Mammary epithelial cell (primary cell): ENCODE results near the gene RSAD2.

ENCODE experiments used
- EZH2 ChIP-seq: IDR thresholded peaks from 2 replicates; pipeline ENCODE4 v1.6.1; 2012; ENCODE audit warnings: low read length, inconsistent platforms, borderline replicate concordance
- TF ChIP-seq, protein P1 (sequence below), 2 donors: IDR thresholded peaks in 1 of 2; conservative IDR thresholded peaks in 1 of 2; 2 replicates each; pipeline ENCODE4 v1.5.1; 2011 to 2012; ENCODE audit warnings: inconsistent platforms in 2 of 2, low read length in 2 of 2, mild to moderate bottlenecking in 2 of 2, control low read depth in 1 of 2, low read depth in 1 of 2; ENCODE audit not compliant: insufficient read depth in 1 of 2; ENCODE audit errors: extremely low read depth in 1 of 2

DNA sequence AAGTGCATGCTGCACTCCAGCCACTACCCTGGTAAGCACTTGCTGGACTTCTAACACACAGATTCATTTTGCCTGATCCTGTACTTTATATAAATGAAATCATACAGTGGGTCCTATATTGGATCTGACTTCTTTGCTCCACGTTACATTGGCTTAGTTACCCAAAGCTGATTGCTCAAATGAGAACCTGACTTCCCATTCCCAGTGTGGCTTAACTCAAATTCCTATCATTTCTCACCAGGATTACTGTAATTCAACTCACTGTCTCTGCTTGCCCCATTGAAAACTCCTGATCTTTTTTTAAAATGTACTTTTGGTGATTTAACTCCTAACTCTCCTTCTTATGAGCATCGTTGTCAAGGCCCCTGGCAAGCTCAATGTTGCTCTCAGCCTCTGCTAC lies 1.4 kb downstream of the RSAD2 start:
- TF ChIP-seq, protein P1, sequence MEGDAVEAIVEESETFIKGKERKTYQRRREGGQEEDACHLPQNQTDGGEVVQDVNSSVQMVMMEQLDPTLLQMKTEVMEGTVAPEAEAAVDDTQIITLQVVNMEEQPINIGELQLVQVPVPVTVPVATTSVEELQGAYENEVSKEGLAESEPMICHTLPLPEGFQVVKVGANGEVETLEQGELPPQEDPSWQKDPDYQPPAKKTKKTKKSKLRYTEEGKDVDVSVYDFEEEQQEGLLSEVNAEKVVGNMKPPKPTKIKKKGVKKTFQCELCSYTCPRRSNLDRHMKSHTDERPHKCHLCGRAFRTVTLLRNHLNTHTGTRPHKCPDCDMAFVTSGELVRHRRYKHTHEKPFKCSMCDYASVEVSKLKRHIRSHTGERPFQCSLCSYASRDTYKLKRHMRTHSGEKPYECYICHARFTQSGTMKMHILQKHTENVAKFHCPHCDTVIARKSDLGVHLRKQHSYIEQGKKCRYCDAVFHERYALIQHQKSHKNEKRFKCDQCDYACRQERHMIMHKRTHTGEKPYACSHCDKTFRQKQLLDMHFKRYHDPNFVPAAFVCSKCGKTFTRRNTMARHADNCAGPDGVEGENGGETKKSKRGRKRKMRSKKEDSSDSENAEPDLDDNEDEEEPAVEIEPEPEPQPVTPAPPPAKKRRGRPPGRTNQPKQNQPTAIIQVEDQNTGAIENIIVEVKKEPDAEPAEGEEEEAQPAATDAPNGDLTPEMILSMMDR (conservative IDR thresholded peaks at IDR 0.05 in 1 of 2, IDR thresholded peaks at IDR 0.05 in 1 of 2; ENCODE audit: extremely low read depth in 1 of 2, insufficient read depth in 1 of 2, low read depth in 1 of 2, low read length in 2 of 2): no peak
- no peak for TF ChIP-seq EZH2
